Measurements from ENCODE around the gene CHCHD6.
"Not testable (repeated sequence)": the region's sequence is repeated elsewhere in the genome, so short reads cannot be mapped to it uniquely, and the experiment has no call there.

The CHCHD6 gene

GRCh38 chr3:126766653-126767052, 62.6 kb downstream of the CHCHD6 start:
- no peak for DNase-seq (ENCODE audit: low spot score)

- DNase-seq (ENCODE audit: low spot score), result no peak
These were observed 64.9 kb downstream of the CHCHD6 start for GRCh38 chr3:126768903-126769302.

DNA sequence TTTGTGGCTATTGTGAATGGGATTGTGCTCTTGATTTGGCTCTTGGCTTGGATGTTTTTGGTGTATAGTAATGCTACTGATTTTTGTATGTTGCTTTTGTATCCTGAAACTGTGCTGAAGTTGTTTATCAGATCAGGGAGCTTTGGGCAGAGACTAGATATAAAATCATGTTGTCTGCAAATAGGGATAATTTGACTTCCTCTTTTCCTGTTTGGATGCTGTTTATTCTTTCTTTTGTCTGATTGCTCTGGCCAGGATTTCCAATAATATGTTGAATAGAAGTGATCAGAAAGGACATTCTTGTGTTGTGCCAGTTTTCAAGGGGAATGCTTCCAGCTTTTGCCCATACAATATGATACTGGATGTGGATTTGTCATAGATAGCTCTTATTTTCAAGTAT, 66.1 kb downstream of the CHCHD6 start:
- no peak for DNase-seq (ENCODE audit: low spot score)

DNA sequence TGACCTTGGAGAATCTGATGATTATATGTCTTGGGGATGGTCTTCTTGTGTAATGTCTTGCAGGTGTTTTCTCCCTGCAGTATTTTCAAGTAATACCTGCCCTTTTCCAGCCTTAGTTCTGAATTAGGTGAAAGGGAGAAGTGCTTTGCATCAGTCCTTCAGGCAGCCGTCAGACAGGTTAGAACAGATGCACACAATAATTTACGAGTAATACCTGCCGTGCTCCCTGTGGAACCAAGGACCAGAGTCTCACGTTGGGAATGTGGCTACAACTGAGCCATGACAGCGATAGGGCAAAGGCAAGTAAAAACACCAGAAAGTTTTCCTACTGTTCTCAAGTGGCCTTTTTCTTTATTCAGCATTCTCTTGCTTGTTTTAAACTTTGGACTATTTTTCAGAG, 69.1 kb downstream of the CHCHD6 start:
- DNase-seq (ENCODE audit: low spot score), result no peak

- no peak for DNase-seq (ENCODE audit: low spot score)
These were observed 69.7 kb downstream of the CHCHD6 start for GRCh38 chr3:126773783-126774182.

DNA sequence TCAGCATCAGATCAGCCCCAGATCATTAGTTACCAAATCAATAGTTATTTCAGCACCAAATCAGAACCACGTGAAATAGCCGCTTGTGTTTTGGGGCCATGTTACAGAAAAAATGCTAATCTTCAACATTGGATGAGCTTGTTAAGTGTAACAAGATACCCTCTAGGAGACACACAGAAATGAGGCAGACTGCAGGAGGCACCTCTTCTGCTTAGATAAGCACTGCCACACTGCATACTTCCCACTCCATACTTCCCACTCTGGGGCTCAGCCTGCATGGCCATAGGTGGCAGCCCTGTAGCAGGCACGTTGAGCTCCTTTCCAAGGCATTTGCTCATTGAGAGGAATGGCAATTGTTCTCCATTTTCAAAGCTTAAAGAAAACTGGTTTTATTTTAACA, 73.3 kb downstream of the CHCHD6 start:
- DNase-seq (ENCODE audit: low spot score), result no peak

GRCh38 chr3:126780666-126781065, 76.6 kb downstream of the CHCHD6 start:
- DNase-seq (ENCODE audit: low spot score), result no peak

DNA sequence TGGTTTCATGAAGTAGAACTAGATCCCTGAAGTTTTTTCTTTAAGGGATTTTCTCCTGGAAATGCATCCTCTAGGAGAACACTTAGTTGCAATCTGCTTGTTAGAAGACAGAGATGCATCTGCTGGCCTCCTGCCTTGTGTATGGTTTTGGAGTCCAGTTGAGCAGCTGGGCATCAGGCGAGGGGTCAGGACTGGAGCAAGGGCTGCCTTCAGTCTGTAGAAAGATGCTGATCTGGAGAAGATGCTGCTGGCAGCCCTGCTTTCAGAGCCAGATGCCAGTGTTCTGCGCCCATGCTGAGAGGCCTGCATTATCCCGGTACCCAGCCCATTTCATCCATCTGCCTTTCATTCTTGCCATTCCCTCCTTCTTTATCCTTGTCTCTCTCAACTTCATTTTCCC, 77.4 kb downstream of the CHCHD6 start:
- no peak for DNase-seq (ENCODE audit: low spot score)

DNA sequence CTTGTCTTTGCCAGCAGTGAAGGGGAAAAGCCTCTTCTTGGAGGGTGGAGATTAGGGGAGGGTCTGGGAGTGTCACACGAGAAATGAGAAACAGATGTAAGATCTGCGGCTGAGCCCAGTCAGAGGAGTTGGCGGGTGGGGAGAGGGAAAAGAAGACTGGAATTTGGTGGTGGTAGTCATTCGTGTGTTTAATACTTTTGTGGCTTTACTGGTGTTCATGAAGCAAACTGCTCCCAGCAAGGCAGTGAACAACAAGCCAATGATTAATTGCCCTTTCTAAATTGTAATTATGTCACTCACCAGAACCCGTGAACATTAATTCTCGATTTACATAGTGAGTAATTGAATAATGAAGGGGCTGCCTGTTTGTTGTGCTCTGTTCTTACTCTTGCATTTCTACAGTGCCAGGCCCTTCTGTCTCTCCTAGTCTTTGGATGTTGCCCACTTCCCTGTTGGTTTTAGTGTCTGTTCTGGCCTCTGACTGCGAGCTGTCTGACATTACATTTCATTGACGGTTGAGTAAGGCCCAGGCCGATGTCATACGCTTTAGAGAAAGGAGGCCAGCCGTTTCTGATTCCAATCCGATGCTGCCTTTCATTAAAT, 78.0 kb downstream of the CHCHD6 start:
- DNase-seq (ENCODE audit: low spot score), result peak; percentile 40

DNA sequence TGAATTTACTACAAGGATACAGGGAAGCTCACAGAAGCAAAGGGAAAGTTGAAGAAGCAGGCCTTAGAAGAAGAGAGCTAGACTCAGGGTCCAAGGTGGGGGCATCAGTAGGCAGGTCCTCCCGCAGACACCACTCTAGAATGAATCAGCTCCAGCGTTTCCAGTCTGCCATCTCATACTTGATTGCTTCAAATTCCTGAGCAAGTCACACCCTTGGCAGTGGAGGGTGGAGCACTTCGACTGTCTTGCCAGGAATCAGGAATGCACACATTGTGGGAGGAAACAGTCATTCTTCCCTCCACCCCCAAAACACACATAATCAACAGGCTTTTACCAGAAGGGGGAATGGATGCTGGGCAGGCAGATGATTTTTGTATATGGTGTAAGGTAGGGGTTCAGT, 78.5 kb downstream of the CHCHD6 start:
- no peak for DNase-seq (ENCODE audit: low spot score)

DNA sequence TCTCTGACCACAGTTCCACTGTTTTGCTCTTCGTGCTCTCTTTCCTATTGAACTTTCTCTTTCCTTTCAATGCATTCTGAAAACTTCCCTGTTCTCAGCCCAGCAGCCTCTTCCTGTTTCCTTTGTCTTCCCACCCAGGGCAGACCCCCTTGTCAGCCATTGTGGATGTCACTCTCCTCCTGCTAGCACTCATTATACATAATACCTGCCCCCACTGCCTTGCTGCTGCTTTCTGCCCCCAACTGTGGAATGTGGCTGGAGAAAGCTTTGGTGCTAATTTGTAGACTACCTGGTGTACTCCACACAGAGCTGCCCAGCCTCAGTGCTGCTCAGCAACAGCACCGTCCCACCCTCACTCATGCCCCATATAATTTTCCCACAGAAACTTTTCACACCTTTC, 80.2 kb downstream of the CHCHD6 start:
- DNase-seq (ENCODE audit: low spot score), result no peak

GRCh38 chr3:126791320-126791719, 87.3 kb downstream of the CHCHD6 start:
- not testable (repeated sequence) for DNase-seq (ENCODE audit: low spot score)

- DNase-seq (ENCODE audit: low spot score), result no peak
These were observed 89.0 kb downstream of the CHCHD6 start for GRCh38 chr3:126792998-126793397.

- DNase-seq (ENCODE audit: low spot score), result no peak
These were observed 93.5 kb downstream of the CHCHD6 start for GRCh38 chr3:126797563-126797962.

- DNase-seq (ENCODE audit: low spot score), result no peak
These were observed 94.5 kb downstream of the CHCHD6 start for GRCh38 chr3:126798521-126798920.

DNA sequence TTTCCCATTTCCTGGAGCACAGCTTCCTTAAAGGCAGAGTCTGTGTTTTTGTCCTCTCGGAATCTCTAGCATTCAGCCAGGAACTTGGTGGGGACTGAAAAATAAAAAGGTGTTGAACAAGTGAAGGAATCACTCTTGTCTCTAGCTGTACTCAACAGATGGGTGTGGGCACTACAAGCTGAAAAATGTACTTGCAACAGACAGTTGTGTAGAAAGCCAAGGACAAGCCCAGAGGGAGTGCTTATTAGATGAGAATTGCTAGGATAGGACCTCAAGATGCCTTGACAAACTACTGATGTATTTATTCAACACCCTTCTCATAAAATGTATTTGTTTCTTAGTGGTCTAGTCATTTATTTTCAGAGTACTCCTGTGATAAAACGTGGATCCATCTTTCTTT, 95.1 kb downstream of the CHCHD6 start:
- DNase-seq (ENCODE audit: low spot score), result no peak

DNA sequence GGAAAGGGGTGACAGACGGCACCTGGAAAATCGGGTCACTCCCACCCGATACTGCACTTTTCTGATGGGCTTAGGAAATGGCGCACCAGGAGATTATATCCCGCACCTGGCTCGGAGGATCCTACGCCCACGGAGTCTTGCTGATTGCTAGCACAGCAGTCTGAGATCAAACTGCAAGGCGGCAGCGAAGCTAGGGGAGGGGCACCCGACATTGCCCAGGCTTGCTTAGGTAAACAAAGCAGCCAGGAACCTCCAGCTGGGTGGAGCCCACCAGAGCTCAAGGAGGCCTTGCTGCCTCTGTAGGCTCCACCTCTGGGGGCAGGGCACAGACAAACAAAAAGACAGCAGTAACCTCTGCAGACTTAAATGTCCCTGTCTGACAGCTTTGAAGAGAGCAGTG, 97.3 kb downstream of the CHCHD6 start:
- DNase-seq (ENCODE audit: low spot score), result not testable (repeated sequence)

DNA sequence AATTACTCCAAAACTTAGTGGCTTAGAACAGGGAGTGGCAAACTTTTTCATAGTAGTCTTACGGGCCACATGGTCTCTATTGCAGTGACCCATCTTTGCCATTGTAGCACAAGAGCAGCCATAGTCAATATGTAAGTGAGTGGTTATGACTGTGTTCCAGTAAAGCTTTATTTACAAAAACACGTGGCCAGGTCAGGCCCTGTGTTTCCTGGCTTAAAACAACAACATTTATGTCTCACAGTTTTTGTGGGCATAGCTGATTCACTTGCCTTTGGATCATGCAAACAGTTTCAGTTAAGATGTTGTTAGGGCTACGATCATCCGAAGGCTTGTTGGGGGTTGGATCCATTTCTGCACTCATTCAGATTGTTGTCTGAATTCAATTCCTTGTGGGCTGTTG, 103.8 kb downstream of the CHCHD6 start:
- DNase-seq (ENCODE audit: low spot score), result no peak

- no peak for DNase-seq (ENCODE audit: low spot score)
These were observed 107.5 kb downstream of the CHCHD6 start for GRCh38 chr3:126811530-126811929.

- no peak for DNase-seq (ENCODE audit: low spot score)
These were observed 112.3 kb downstream of the CHCHD6 start for GRCh38 chr3:126816298-126816697.

GRCh38 chr3:126816986-126817777, 113.1 kb downstream of the CHCHD6 start:
- DNase-seq (ENCODE audit: low spot score), result no peak

DNA sequence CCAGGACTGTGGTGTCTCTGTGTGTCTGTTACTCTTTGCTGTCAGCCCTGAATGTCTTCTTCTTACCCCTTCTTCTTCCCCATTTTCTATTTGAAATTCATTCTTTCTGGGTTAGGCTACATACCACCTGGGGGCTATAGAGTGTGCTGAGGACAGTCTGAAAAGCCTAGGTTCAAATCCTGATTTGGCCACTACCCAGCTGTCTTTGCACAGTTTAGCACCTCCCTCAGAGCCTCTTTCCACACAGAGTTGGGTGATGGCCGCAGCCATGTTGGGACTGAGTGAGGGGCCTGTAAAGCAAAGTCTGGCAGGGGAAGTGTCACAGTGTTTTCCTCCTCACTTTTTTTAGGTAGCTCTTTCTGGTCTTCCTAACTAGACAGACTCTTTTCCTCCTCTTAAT, 113.7 kb downstream of the CHCHD6 start:
- DNase-seq (ENCODE audit: low spot score), result no peak

GRCh38 chr3:126818400-126819095, 114.5 kb downstream of the CHCHD6 start:
- no peak for DNase-seq (ENCODE audit: low spot score)
